Subcutaneous abdominal adipose tissue (tissue), 5 donors: ENCODE measurements around the gene HOXB7.
A peak's percentile ranks its signal among the peaks of the same experiment; 100 is the strongest.

Source experiments
- H3K27ac ChIP-seq: one replicate; pipeline ENCODE4 v1.7.0; 2013; ENCODE audit warnings: low read depth, mild to moderate bottlenecking, inconsistent platforms, low read length, moderate library complexity
- H3K27me3 ChIP-seq, 5 donors: one replicate each; pipeline ENCODE4 v1.7.0; 2013; ENCODE audit warnings: low read length in 5 of 5, inconsistent platforms in 1 of 5; ENCODE audit not compliant: control insufficient read depth in 5 of 5, insufficient read depth in 4 of 5
- H3K36me3 ChIP-seq, 5 donors: one replicate each; pipeline ENCODE4 v1.7.0; 2013; ENCODE audit warnings: low read length in 5 of 5; ENCODE audit not compliant: control insufficient read depth in 5 of 5, insufficient read depth in 5 of 5
- H3K4me1 ChIP-seq, 5 donors: one replicate each; pipeline ENCODE4 v1.7.0; 2013; ENCODE audit warnings: low read length in 5 of 5, mild to moderate bottlenecking in 3 of 5, moderate library complexity in 1 of 5; ENCODE audit not compliant: control insufficient read depth in 5 of 5, insufficient read depth in 5 of 5
- H3K4me3 ChIP-seq, 5 donors: one replicate each; pipeline ENCODE4 v1.7.0; 2013; ENCODE audit warnings: low read length in 5 of 5, low read depth in 1 of 5
- H3K9ac ChIP-seq, 5 donors: one replicate each; pipeline ENCODE4 v1.7.0; 2013; ENCODE audit warnings: low read length in 5 of 5, mild to moderate bottlenecking in 4 of 5, moderate library complexity in 3 of 5
- H3K9me3 ChIP-seq, 5 donors: one replicate each; pipeline ENCODE4 v1.7.0; 2013; ENCODE audit warnings: low read length in 5 of 5; ENCODE audit not compliant: control insufficient read depth in 5 of 5
- donor health status: healthy.
- donor health status: healthy.
- donor health status: healthy.
- donor health status: healthy.
- donor health status: healthy.

The HOXB7 gene

DNA sequence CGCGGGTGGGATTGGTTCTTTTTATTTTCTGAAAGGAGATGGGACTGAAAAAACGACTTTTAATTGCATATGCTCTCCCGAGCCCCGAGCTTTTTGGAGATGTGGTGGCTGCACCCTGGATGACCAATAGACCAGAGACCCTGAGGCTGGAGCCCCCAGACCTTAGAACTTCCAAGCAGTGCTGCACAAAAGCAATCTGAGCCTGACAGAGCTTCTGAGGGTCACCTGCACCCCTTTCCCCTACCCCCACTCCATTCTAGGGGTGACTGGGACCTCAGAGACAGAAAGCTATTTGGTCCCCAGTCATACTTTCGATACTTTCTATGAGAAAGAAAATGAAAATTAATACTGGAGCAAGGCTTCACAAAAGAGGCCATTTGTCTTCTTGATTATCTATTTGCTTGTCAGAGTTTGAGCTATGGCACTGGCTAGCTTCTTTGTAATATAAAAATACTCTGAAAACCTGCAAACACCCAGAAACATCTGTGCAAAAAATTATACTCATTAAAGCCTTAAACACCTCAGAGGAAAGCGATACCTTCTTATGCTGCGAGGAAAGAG, 36.2 kb downstream of the HOXB7 start:
- Histone ChIP-seq H3K4me3 (peak overlapping the region in 1 of 5 donors; percentile 32), H3K4me1 (peaks cover 11 to 89% (median 80%) of the 10 kb centered on the region in 5 donors), H3K27me3 (no peaks in the 10 kb centered on the region), H3K9me3 (no peaks in the 10 kb centered on the region), H3K36me3 (peaks cover 0 to 6% (median 0%) of the 10 kb centered on the region in 5 donors), H3K9ac (peak overlapping the region in 1 of 5 donors; percentile 68), H3K27ac (peak overlapping the region; percentile 91)

DNA sequence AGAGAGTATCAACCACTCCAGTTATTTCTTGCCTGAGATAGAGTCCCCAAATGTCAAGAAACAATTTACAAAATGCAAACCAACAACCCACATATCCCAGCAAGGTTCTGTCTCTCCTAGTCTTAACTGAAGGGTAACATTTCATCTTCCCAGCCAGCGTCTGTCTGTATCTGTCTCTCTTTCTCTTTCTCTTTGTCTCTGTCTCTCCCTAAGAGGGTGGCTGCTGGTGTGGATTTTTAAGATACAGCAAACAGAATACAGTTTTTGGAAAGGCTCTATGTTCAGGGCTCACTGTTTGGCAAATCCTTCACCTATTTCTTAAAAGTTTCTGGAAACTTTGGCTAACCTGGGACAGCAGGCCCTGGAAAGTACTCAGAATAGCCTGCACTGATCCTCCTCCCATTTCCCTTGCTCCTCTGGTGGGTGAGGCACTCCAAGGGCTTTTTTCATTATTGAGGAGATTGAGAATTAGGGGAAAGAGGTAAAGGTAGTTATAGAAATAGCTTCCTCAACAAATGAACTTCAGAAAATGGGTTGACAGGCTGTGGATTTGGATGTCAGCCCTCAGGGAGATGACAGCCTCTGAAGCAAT, 38.9 kb downstream of the HOXB7 start:
- peak overlapping the region in 4 of 5 donors; percentile 43 to 80 (median 61) for H3K9ac ChIP-seq
- no peaks in the 10 kb centered on the region for H3K9me3 ChIP-seq
- no peaks in the 10 kb centered on the region for H3K27me3 ChIP-seq
- H3K36me3 ChIP-seq = peaks cover 0 to 6% (median 0%) of the 10 kb centered on the region in 5 donors
- H3K27ac ChIP-seq = peak overlapping the region; percentile 91
- H3K4me1 ChIP-seq = peaks cover 10 to 96% (median 89%) of the 10 kb centered on the region in 5 donors
- H3K4me3 ChIP-seq = peak overlapping the region in 1 of 5 donors; percentile 1

DNA sequence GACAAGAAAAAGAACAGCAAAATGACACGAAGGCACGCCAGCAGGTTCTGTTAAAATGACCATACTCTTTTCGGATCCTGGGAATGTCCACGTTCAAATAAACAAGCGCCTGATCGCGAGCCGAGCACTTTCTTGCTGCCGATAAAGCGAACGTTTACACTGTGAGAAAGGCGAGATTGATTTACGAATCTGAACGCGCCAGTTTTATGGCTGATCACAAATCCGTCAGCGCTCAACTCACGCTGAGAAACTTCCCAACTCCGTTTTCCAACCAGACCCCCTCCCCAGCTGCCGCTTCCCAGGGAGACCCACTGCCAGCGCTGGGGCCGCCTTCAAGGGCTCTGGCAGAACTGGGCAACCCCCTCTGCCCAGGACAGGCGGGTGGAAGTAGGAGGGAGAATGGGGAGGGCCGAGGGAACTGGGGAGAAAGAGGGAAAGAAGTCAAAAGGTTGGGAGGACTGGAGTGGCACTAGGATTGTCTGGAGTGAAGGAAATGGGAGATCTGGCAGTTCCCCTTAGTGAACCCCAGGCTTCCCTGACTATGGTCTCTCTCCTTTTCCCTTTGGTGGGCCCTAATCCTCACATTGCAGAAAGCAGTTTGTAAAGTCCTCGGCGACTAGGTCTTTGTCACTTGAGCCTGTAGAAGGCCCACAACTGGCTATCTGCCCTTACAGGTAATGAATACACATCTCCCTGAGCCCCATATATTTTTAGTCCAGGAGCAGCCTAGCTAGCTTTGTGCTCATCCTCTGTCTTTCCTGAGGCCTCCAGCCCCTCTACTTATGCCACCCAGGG, 39.6 kb downstream of the HOXB7 start:
- H3K36me3 ChIP-seq = peaks cover 0 to 6% (median 0%) of the 10 kb centered on the region in 5 donors
- H3K27me3 ChIP-seq = no peaks in the 10 kb centered on the region
- peak overlapping the region; percentile 31 to 81 (median 69) for H3K9ac ChIP-seq
- H3K4me1 ChIP-seq = peaks cover 10 to 94% (median 87%) of the 10 kb centered on the region in 5 donors
- peak overlapping the region; percentile 1 to 53 (median 41) for H3K4me3 ChIP-seq
- H3K9me3 ChIP-seq = no peaks in the 10 kb centered on the region
- H3K27ac ChIP-seq = peak overlapping the region; percentile 91

DNA sequence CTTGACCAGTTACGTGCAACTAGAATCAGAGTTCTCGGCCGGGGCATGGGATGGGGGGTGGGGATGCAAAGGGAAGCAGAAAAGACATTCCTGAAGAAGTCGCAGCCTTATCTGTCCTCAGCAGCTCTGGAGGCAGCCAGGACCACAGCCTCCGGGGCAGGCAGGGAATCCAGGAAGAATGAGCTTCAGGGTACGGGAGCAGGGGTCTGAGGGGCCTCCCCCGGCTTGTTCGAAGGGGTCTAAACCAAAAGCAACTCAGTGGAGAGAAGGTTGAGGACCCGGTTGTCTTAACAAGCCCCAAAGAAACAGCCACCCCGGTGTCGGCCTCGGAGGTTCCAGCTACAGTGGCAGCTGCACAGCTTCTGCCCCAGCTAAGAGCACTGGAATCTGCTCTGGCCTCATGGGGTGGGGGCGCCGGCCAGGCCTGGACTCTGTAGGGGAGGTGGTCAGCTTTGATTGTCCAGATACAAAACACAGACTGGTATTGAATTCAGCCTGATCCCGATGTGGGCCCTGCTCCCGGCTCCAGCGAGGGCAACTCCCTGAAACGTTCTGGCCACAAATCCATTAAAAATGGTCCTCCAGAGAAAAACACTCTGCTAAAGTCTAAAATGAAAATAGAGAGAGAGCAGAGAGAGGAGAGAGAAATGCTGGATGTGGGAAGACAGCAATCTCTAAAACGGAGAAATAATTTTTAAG, 40.3 kb downstream of the HOXB7 start:
- H3K9me3 ChIP-seq = no peaks in the 10 kb centered on the region
- H3K4me3 ChIP-seq = peak overlapping the region; percentile 1 to 53 (median 41)
- peaks cover 10 to 93% (median 86%) of the 10 kb centered on the region in 5 donors for H3K4me1 ChIP-seq
- peaks cover 0 to 6% (median 0%) of the 10 kb centered on the region in 5 donors for H3K36me3 ChIP-seq
- H3K27ac ChIP-seq = peak overlapping the region; percentile 91
- no peaks in the 10 kb centered on the region for H3K27me3 ChIP-seq
- peak overlapping the region; percentile 31 to 81 (median 69) for H3K9ac ChIP-seq

DNA sequence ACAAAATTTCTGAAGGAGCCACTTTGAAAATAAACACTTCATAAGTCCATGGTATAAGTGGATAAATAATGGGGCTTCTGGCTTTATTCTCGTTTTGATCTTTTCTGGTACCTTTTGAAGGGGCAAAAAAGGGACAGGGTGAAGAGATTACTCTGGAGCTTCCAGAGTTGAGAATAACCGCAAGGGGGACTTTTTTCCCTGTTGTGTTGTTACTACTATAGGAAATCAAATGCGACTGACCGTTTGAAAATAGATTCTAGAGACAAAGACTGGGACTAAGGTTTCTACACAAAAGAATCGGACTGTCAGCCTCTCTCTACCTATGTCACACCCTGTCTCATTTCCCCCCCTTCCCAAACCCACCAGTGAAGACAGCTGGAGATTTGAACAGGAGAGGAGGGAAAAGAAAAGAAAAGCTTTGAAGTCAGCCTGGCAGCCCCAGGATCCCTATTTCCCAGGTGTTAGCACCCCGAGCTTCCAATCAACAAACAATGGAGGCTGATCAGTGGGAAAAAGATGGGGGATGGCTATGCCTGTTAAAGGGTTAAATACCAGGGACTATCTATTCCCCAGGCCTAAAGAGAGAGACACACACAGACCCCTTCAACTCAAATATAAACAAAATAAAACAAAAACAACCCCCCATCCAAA, 41.0 kb downstream of the HOXB7 start:
- peak overlapping the region in 3 of 5 donors; percentile 14 to 44 (median 36) for H3K4me3 ChIP-seq
- H3K27me3 ChIP-seq = no peaks in the 10 kb centered on the region
- peaks cover 0 to 6% (median 0%) of the 10 kb centered on the region in 5 donors for H3K36me3 ChIP-seq
- H3K9me3 ChIP-seq = no peaks in the 10 kb centered on the region
- peak overlapping the region; percentile 91 for H3K27ac ChIP-seq
- peak overlapping the region in 4 of 5 donors; percentile 39 to 81 (median 74) for H3K9ac ChIP-seq
- peaks cover 10 to 93% (median 86%) of the 10 kb centered on the region in 5 donors for H3K4me1 ChIP-seq

DNA sequence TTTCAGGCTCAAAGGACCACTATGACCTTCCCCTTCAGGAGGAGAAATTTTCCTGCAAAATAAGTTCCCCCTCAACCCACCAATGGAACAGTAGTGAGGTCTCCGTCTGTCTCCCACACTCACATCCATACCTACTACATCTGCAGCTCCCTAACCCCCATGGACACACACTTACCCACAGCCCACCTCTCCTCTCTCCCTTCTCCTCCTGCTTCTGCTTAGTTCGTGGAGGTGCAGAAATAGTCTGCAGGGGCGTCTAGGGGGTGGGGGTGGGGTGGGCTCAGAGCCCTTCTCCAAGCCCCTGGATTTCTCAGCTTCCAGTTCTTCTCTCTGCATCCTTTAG, 41.6 kb downstream of the HOXB7 start:
- Histone ChIP-seq H3K9ac (peak overlapping the region in 3 of 5 donors; percentile 26 to 41 (median 33)), H3K4me1 (peaks cover 12 to 92% (median 86%) of the 10 kb centered on the region in 5 donors), H3K27me3 (no peaks in the 10 kb centered on the region), H3K4me3 (peak overlapping the region in 4 of 5 donors; percentile 43 to 48 (median 44)), H3K36me3 (peaks cover 0 to 6% (median 0%) of the 10 kb centered on the region in 5 donors), H3K27ac (peak overlapping the region; percentile 91), H3K9me3 (no peaks in the 10 kb centered on the region)

DNA sequence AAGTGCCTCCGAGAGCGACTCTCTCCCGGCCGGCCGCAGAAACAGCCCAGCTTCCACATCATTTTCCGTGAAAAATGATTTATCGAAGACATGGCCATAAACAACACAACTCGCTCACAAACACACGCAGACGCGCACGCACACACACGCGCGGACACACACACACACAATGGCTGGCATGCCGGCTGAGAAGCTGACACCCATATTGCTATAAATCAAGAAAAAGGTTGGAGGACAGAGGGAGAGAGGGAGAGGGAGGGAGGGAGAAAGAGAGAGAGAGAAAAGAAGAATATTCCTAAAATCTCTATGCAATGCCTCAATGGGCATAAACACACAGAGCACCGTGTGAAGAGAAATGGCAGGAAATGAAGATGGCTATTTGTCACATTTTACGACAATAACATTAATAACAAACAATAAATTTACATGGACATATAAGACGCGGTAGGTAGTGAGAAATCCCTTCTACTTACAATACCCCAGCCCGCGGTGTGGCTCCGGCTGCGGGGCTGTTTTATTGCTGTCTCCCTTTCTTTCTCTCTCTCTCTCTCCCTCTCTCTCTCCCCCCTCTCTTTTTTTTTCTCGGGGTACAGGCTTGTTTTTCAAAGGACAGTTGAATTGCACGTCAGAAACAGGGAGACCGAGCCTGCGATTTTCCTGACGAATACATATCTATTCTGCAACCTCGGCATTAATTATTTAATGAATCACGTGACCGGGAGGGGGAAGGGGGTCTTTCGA, 42.1 kb downstream of the HOXB7 start:
- H3K36me3 ChIP-seq = peaks cover 0 to 6% (median 0%) of the 10 kb centered on the region in 5 donors
- H3K27ac ChIP-seq = peak overlapping the region; percentile 75
- H3K9me3 ChIP-seq = no peaks in the 10 kb centered on the region
- no peaks in the 10 kb centered on the region for H3K27me3 ChIP-seq
- H3K4me1 ChIP-seq = peaks cover 12 to 95% (median 90%) of the 10 kb centered on the region in 5 donors
- H3K9ac ChIP-seq = peak overlapping the region in 4 of 5 donors; percentile 23 to 41 (median 30)
- H3K4me3 ChIP-seq = peak overlapping the region; percentile 31 to 48 (median 44)

DNA sequence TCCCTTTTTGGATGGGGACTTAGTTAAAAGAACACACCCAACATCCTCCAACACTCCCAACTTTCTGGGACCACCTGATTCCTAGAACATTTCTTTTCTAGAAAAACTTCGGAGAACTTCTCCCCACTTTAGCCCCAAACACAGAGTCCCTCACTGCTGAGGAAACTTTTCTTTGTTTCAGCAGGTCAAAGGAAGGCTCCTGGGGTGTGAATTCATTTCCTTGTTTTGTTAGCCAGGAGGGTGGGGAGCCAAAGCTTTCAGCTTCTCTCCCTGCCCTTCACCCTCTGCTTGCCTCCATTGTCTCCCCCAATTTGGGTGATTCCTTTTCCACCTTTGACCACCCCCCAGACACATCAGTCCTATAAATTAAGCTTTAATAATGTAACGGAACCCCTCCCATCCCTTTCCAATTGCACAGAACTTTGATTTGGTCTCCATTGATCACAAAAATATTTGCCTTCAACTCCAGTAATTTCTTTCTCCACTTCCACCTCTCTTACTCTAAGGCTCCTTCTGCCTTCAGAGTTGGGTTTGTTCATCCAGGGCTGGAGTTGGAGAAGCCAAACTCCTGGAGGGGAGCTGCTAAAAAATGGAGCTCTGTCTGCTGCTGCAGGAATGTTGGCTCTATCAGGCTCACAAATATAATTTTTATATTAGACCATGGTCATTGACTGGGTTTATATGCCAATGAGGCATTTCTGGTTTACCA, 43.0 kb downstream of the HOXB7 start:
- Histone ChIP-seq H3K9ac (peak overlapping the region in 1 of 5 donors; percentile 13), H3K27ac (peak overlapping the region; percentile 75), H3K27me3 (no peaks in the 10 kb centered on the region), H3K9me3 (no peaks in the 10 kb centered on the region), H3K36me3 (peaks cover 0 to 3% (median 0%) of the 10 kb centered on the region in 5 donors), H3K4me3 (peak overlapping the region in 4 of 5 donors; percentile 4 to 48 (median 44)), H3K4me1 (peaks cover 16 to 95% (median 88%) of the 10 kb centered on the region in 5 donors)
